Mesendoderm (in vitro differentiated cells): ENCODE results near the gene OR52B2.
A peak's percentile ranks its signal among the peaks of the same experiment; 100 is the strongest.
"Not testable (repeated sequence)": the region's sequence is repeated elsewhere in the genome, so short reads cannot be mapped to it uniquely, and the experiment has no call there.

ENCODE experiments used
- DNase-seq: peaks from one replicate; pipeline ENCODE4 v3.0.0; 2013
- H2AK5ac ChIP-seq: 2 replicates; pipeline ENCODE4 v1.6.1; 2013; ENCODE audit warnings: low read length, inconsistent platforms
- H2BK120ac ChIP-seq: 2 replicates; pipeline ENCODE4 v1.6.1; 2013; ENCODE audit warnings: low read depth, mild to moderate bottlenecking, low read length, moderate library complexity, mixed read lengths
- H2BK15ac ChIP-seq: replicated peaks from 2 replicates; pipeline ENCODE4 v1.6.1; 2013; ENCODE audit warnings: low read depth, mild to moderate bottlenecking, moderate library complexity
- H2BK5ac ChIP-seq: 2 replicates; pipeline ENCODE4 v1.6.1; 2013; ENCODE audit warnings: low read length, inconsistent platforms
- H3K18ac ChIP-seq: 2 replicates; pipeline ENCODE4 v1.6.1; 2013; ENCODE audit warnings: mild to moderate bottlenecking, low read length, mixed read lengths
- H3K23ac ChIP-seq: one replicate; pipeline ENCODE4 v1.6.1; 2013; ENCODE audit warnings: low read length
- H3K27ac ChIP-seq: 2 replicates; pipeline ENCODE4 v1.5.1; 2013; ENCODE audit warnings: low read depth, mild to moderate bottlenecking, inconsistent platforms, low read length, moderate library complexity
- H3K27me3 ChIP-seq: 2 replicates; pipeline ENCODE4 v1.6.1; 2013; ENCODE audit warnings: low read length, control low read depth, mild to moderate bottlenecking, inconsistent platforms; ENCODE audit not compliant: insufficient read depth, poor library complexity
- H3K36me3 ChIP-seq: 2 replicates; pipeline ENCODE4 v1.6.1; 2013; ENCODE audit warnings: low read length, inconsistent platforms; ENCODE audit not compliant: control insufficient read depth, insufficient read depth
- H3K4ac ChIP-seq: one replicate; pipeline ENCODE4 v1.6.1; 2013; ENCODE audit warnings: low read depth, mild to moderate bottlenecking, low read length, moderate library complexity
- H3K4me1 ChIP-seq: 2 replicates; pipeline ENCODE4 v1.6.1; 2013; ENCODE audit warnings: low read depth, low read length, inconsistent platforms; ENCODE audit not compliant: control insufficient read depth
- H3K4me2 ChIP-seq: 2 replicates; pipeline ENCODE4 v1.6.1; 2013; ENCODE audit warnings: low read length
- H3K4me3 ChIP-seq: 2 replicates; pipeline ENCODE4 v1.5.1; 2013; ENCODE audit warnings: mild to moderate bottlenecking, low read length
- H3K56ac ChIP-seq: one replicate; pipeline ENCODE4 v1.6.1; 2013; ENCODE audit warnings: low read length
- H3K79me1 ChIP-seq: 2 replicates; pipeline ENCODE4 v1.6.1; 2013; ENCODE audit warnings: low read length, inconsistent platforms
- H3K79me2 ChIP-seq: 2 replicates; pipeline ENCODE4 v1.6.1; 2013; ENCODE audit warnings: mild to moderate bottlenecking, low read length; ENCODE audit not compliant: control insufficient read depth, insufficient read depth
- H3K9ac ChIP-seq: 2 replicates; pipeline ENCODE4 v1.6.1; 2013; ENCODE audit warnings: low read length, inconsistent platforms
- H4K5ac ChIP-seq: one replicate; pipeline ENCODE4 v1.6.1; 2013; ENCODE audit warnings: low read length
- H4K8ac ChIP-seq: one replicate; pipeline ENCODE4 v1.6.1; 2013; ENCODE audit warnings: low read depth, mild to moderate bottlenecking, control low read depth, low read length, moderate library complexity
- WGBS: extraction: QIAGEN DNeasy Blood & Tissue Kit; methylation state at CpG from one replicate; pipeline ENCODE4 v1.1.7; 2013; ENCODE audit warnings: low lambda C conversion rate, missing lambda C conversion rate; ENCODE audit not compliant: insufficient coverage; ENCODE audit errors: extremely low coverage; 5-methylcytosine and 5-hydroxymethylcytosine counted together

Gene OR52B2

GRCh38 chr11:6143737-6144136, 26.4 kb downstream of the OR52B2 start:
- not testable (repeated sequence) for H2BK15ac ChIP-seq, H3K23ac ChIP-seq, H2BK5ac ChIP-seq, H3K4ac ChIP-seq, H3K4me1 ChIP-seq, H3K9ac ChIP-seq, H3K27me3 ChIP-seq, H4K8ac ChIP-seq, H3K4me2 ChIP-seq, H4K5ac ChIP-seq, H3K27ac ChIP-seq, DNase-seq, H2BK120ac ChIP-seq, H3K79me1 ChIP-seq, H2AK5ac ChIP-seq, H3K36me3 ChIP-seq, H3K79me2 ChIP-seq, H3K4me3 ChIP-seq
- no CpG with 5 or more reads among the region's 21 CpGs for WGBS
- peak overlapping the region; percentile 18 for H3K18ac ChIP-seq
- H3K56ac ChIP-seq: peak overlapping the region; percentile 73

DNA sequence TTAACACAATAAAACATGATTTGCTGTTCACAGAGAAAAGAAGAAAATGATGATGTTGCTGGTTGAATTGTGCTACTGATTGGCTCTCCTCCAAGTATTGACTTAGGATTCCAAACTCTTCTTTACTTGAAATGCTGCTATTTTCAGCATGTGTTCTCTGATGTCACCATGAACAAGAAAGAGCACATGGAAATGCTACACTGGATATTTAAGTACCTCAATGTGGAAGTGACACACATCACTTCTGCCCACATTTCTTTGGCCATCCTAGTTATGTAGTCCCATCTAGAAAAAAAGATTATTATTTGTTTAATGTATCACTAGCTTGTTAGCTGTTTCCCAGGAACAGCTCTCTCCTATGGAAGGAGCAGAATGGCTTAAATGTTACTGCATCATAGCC, 27.2 kb downstream of the OR52B2 start:
- Histone ChIP-seq H4K5ac (no peak overlapping the region), H4K8ac (no peak overlapping the region)

GRCh38 chr11:6135936-6136335, 34.2 kb downstream of the OR52B2 start:
- not testable (repeated sequence) for H3K4ac ChIP-seq, H3K36me3 ChIP-seq, H2AK5ac ChIP-seq, H3K9ac ChIP-seq, H3K56ac ChIP-seq, H3K18ac ChIP-seq, H3K4me2 ChIP-seq, H3K4me3 ChIP-seq, H3K79me1 ChIP-seq, H3K27ac ChIP-seq, H2BK120ac ChIP-seq, H4K8ac ChIP-seq, H3K27me3 ChIP-seq, H4K5ac ChIP-seq, H3K23ac ChIP-seq, H2BK15ac ChIP-seq, H3K4me1 ChIP-seq, H3K79me2 ChIP-seq, DNase-seq, H2BK5ac ChIP-seq
- no CpG with 5 or more reads among the region's 2 CpGs for WGBS

More for the DNA sequence above, 27.2 kb downstream of the OR52B2 start:
- Histone ChIP-seq H2BK5ac (no peak overlapping the region), H3K4me3 (no peak overlapping the region), H3K56ac (peak overlapping the region; percentile 38), H3K4ac (no peak overlapping the region), H3K9ac (no peak overlapping the region), H3K4me1 (no peaks in the 10 kb centered on the region), H3K4me2 (no peak overlapping the region), H3K27me3 (no peaks in the 10 kb centered on the region), H3K27ac (no peak overlapping the region), H3K79me1 (no peaks in the 10 kb centered on the region), H3K79me2 (no peaks in the 10 kb centered on the region), H2BK120ac (no peak overlapping the region), H2AK5ac (no peak overlapping the region), H2BK15ac (no peak overlapping the region), H3K36me3 (no peaks in the 10 kb centered on the region), H3K23ac (no peak overlapping the region), H3K18ac (no peak overlapping the region)
- DNase-seq: no peak

DNA sequence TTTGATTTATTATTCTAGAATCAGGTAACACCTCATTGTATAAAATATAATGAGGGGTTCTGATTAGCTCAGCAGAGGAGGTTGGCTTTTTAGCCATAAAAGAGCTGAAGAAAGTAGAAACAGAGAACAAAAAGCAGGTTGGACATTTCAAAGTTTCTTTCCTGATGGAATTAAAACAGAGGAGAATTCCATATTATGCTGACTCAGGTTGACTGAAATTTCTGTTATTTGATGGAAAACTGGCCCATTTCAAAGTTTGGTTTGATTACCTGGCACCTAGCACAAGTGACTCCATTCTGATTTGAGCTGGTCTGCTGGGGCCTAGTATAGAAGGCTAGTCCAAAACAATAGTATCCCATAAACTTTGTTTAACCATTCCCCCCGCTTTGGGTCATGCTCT, 37.7 kb downstream of the OR52B2 start:
- H2AK5ac ChIP-seq: no peak overlapping the region
- no peaks in the 10 kb centered on the region for H3K79me1 ChIP-seq
- H3K9ac ChIP-seq: no peak overlapping the region
- H3K27ac ChIP-seq: no peak overlapping the region
- no peak overlapping the region for H2BK120ac ChIP-seq
- H3K36me3 ChIP-seq: no peaks in the 10 kb centered on the region
- H2BK5ac ChIP-seq: no peak overlapping the region
- no peak overlapping the region for H3K4me3 ChIP-seq
- no peak overlapping the region for H4K8ac ChIP-seq
- no peak overlapping the region for H3K18ac ChIP-seq
- H3K79me2 ChIP-seq: no peaks in the 10 kb centered on the region
- H4K5ac ChIP-seq: no peak overlapping the region
- peaks cover 2% of the 10 kb centered on the region for H3K4me1 ChIP-seq
- H3K4ac ChIP-seq: no peak overlapping the region
- H2BK15ac ChIP-seq: no peak overlapping the region
- H3K27me3 ChIP-seq: no peaks in the 10 kb centered on the region
- H3K23ac ChIP-seq: no peak overlapping the region
- no CpG with 5 or more reads among the region's 1 CpG for whole genome bisulfite sequencing
- H3K4me2 ChIP-seq: no peak overlapping the region
- no peak overlapping the region for H3K56ac ChIP-seq
- DNase-seq: no peak

- H3K27me3 ChIP-seq: no peaks in the 10 kb centered on the region
- no peak overlapping the region for H3K4me3 ChIP-seq
- no peak for DNase-seq
- no peak overlapping the region for H3K4ac ChIP-seq
- no peak overlapping the region for H4K8ac ChIP-seq
- no peaks in the 10 kb centered on the region for H3K79me1 ChIP-seq
- no peak overlapping the region for H4K5ac ChIP-seq
- no peak overlapping the region for H3K18ac ChIP-seq
- H2BK5ac ChIP-seq: no peak overlapping the region
- H2AK5ac ChIP-seq: no peak overlapping the region
- H3K4me2 ChIP-seq: no peak overlapping the region
- H2BK120ac ChIP-seq: no peak overlapping the region
- H2BK15ac ChIP-seq: no peak overlapping the region
- H3K27ac ChIP-seq: no peak overlapping the region
- no peak overlapping the region for H3K9ac ChIP-seq
- no CpG with 5 or more reads among the region's 1 CpG for WGBS
- no peaks in the 10 kb centered on the region for H3K4me1 ChIP-seq
- H3K36me3 ChIP-seq: no peaks in the 10 kb centered on the region
- H3K79me2 ChIP-seq: no peaks in the 10 kb centered on the region
- H3K23ac ChIP-seq: no peak overlapping the region
- H3K56ac ChIP-seq: no peak overlapping the region
These were observed 40.5 kb downstream of the OR52B2 start for GRCh38 chr11:6129635-6130034.

- no peak overlapping the region for H2BK5ac ChIP-seq
- no peak overlapping the region for H3K4ac ChIP-seq
- H3K36me3 ChIP-seq: no peaks in the 10 kb centered on the region
- H3K4me3 ChIP-seq: no peak overlapping the region
- no peaks in the 10 kb centered on the region for H3K4me1 ChIP-seq
- DNase-seq: no peak
- H3K27me3 ChIP-seq: no peaks in the 10 kb centered on the region
- no CpG with 5 or more reads among the region's 1 CpG for WGBS
- H3K18ac ChIP-seq: no peak overlapping the region
- H3K9ac ChIP-seq: no peak overlapping the region
- no peak overlapping the region for H4K8ac ChIP-seq
- H2BK120ac ChIP-seq: no peak overlapping the region
- no peak overlapping the region for H3K4me2 ChIP-seq
- no peak overlapping the region for H2BK15ac ChIP-seq
- no peak overlapping the region for H3K56ac ChIP-seq
- H3K79me1 ChIP-seq: no peaks in the 10 kb centered on the region
- H2AK5ac ChIP-seq: no peak overlapping the region
- H4K5ac ChIP-seq: no peak overlapping the region
- no peaks in the 10 kb centered on the region for H3K79me2 ChIP-seq
- no peak overlapping the region for H3K23ac ChIP-seq
- H3K27ac ChIP-seq: no peak overlapping the region
These were observed 41.1 kb downstream of the OR52B2 start for GRCh38 chr11:6129011-6129410.
